A549 (cell line): ENCODE results near the gene MDC1. TPM values are rescaled to one million over a fixed set of nuclear protein-coding genes. Genes with fewer than 3 reads are reported as not detected.

Experiments used
- ATAC-seq, 2 experiments: fragments of 200-7000 bp in 1 of 2; fragments of >200 bp in 1 of 2; cut with Nextera tagmentation in 1 of 2; cut with Tn5 transposase in 1 of 2; 3 replicates each; pipeline versions ENCODE4 v1.8.0 to v1.9.1; 2018 to 2020; ENCODE audit warnings: mild to moderate bottlenecking in 1 of 2, moderate library complexity in 1 of 2
- CTCF ChIA-PET: fragments of 300-600 bp; sonication (Branson Sonifier 250); formaldehyde crosslinking; extraction: SDS; loops from one replicate; lab custom pipeline; 2021; ENCODE audit warnings: antibody characterized with exemption, inconsistent platforms; lab: Yijun Ruan, JAX
- POLR2A ChIA-PET: fragments of 350-600 bp; formaldehyde crosslinking; extraction: SDS; loops from one replicate; lab custom pipeline; 2021; ENCODE audit warnings: antibody characterized with exemption, inconsistent platforms; lab: Yijun Ruan, JAX
- DNase-seq, 2 experiments: peaks; one replicate each; pipeline versions ENCODE4 v3.0.0 to v3.0.0-alpha.2; 2011 to 2016; ENCODE audit warnings: low read depth in 1 of 2, low spot score in 1 of 2
- FAIRE-seq: peaks from 2 replicates; lab custom pipeline; 2011; peaks lifted over from hg19 to GRCh38; lab: Jason Lieb, UNC
- H3K27ac ChIP-seq, 2 experiments: fragments of >200 bp; sonication (Bioruptor Twin); formaldehyde crosslinking; 3 replicates each; pipeline ENCODE4 v1.5.1; 2016 to 2017
- H3K4me1 ChIP-seq: fragments of >200 bp; sonication (Bioruptor Twin); formaldehyde crosslinking; 3 replicates; pipeline ENCODE4 v1.6.1; 2016
- H3K4me2 ChIP-seq: fragments of >200 bp; sonication (Bioruptor Twin); formaldehyde crosslinking; 3 replicates; pipeline ENCODE4 v1.6.1; 2016
- H3K4me3 ChIP-seq: fragments of >200 bp; sonication (Bioruptor Twin); formaldehyde crosslinking; 3 replicates; pipeline ENCODE4 v1.5.1; 2016
- H3K9me3 ChIP-seq: fragments of >200 bp; sonication (Bioruptor Twin); formaldehyde crosslinking; 3 replicates; pipeline ENCODE4 v1.6.1; 2016
- BHLHE40 ChIP-seq: IDR thresholded peaks from 2 replicates; pipeline ENCODE4 v1.6.1; 2012; ENCODE audit warnings: low read depth, low read length, inconsistent platforms
- CHD2 ChIP-seq: fragments of 150-350 bp; IDR thresholded peaks from 2 replicates; pipeline ENCODE4 v1.6.1; 2014; ENCODE audit warnings: low read length; ENCODE audit not compliant: partially characterized antibody
- FOSB ChIP-seq: fragments of 250-450 bp; sonication (Bioruptor Pico); IDR thresholded peaks from 2 replicates; pipeline ENCODE4 v1.5.0; 2020; ENCODE audit warnings: mild to moderate bottlenecking, moderate library complexity
- FOSL2 ChIP-seq, 2 experiments: fragments of 450-650 bp in 1 of 2; fragments of >200 bp in 1 of 2; sonication (Bioruptor Twin) in 1 of 2; formaldehyde crosslinking; IDR thresholded peaks; 2 replicates each; pipeline versions ENCODE4 v1.5.0 to v1.6.1; 2016 to 2020; ENCODE audit warnings: mild to moderate bottlenecking in 1 of 2, moderate library complexity in 1 of 2
- GATA3 ChIP-seq: IDR thresholded peaks from 2 replicates; pipeline ENCODE4 v1.6.1; 2012; ENCODE audit warnings: borderline replicate concordance
- HEYL ChIP-seq: fragments of 250-450 bp; sonication (Bioruptor Pico); IDR thresholded peaks from 2 replicates; pipeline ENCODE4 v1.8.0; 2021; ENCODE audit warnings: mild to moderate bottlenecking, moderate library complexity
- HOXB13 ChIP-seq: fragments of 250-450 bp; sonication (Bioruptor Pico); IDR thresholded peaks from 2 replicates; pipeline ENCODE4 v1.5.0; 2020; ENCODE audit warnings: low read depth, mild to moderate bottlenecking, moderate library complexity
- KDM5A ChIP-seq: fragments of 200-600 bp; sonication (generic); IDR thresholded peaks from 2 replicates; pipeline ENCODE4 v1.6.1; 2016; ENCODE audit warnings: antibody characterized with exemption, mild to moderate bottlenecking
- MAZ ChIP-seq: fragments of 150-350 bp; IDR thresholded peaks from 2 replicates; pipeline ENCODE4 v1.6.1; 2014; ENCODE audit warnings: antibody characterized with exemption, low read depth, low read length, borderline replicate concordance
- MYC ChIP-seq: IDR thresholded peaks from 2 replicates; pipeline ENCODE4 v1.6.1; 2012; ENCODE audit warnings: mild to moderate bottlenecking, inconsistent platforms, low read length, improper control_type of control experiment, borderline replicate concordance
- NFE2L2 ChIP-seq: fragments of 150-350 bp; conservative IDR thresholded peaks from 2 replicates; pipeline ENCODE4 v1.6.1; 2014; ENCODE audit warnings: low read length
- PHF8 ChIP-seq: fragments of 200-600 bp; sonication (generic); IDR thresholded peaks from 2 replicates; pipeline ENCODE4 v1.6.1; 2016; ENCODE audit warnings: low read depth, mild to moderate bottlenecking, antibody characterized with exemption, moderate library complexity, borderline replicate concordance
- RAD21 ChIP-seq, 2 experiments: fragments of >200 bp in 1 of 2; sonication (Bioruptor Twin) in 1 of 2; formaldehyde crosslinking in 1 of 2; IDR thresholded peaks in 1 of 2; conservative IDR thresholded peaks in 1 of 2; 2 replicates in 1 of 2; 3 replicates in 1 of 2; pipeline ENCODE4 v1.6.1; 2012 to 2018; ENCODE audit warnings: inconsistent platforms in 1 of 2
- RFX5 ChIP-seq: fragments of 450-650 bp; IDR thresholded peaks from 2 replicates; pipeline ENCODE4 v1.7.1; 2014; ENCODE audit warnings: antibody characterized with exemption, mild to moderate bottlenecking, moderate library complexity
- RNF2 ChIP-seq: fragments of 200-600 bp; sonication (generic); IDR thresholded peaks from 2 replicates; pipeline ENCODE4 v1.6.1; 2016; ENCODE audit warnings: low read depth, mild to moderate bottlenecking, antibody characterized with exemption, moderate library complexity, borderline replicate concordance
- TFCP2L1 ChIP-seq: fragments of 250-450 bp; sonication (Bioruptor Pico); IDR thresholded peaks from 2 replicates; pipeline ENCODE4 v1.5.0; 2021; ENCODE audit warnings: mild to moderate bottlenecking
- ZFP36 ChIP-seq: fragments of 450-650 bp; IDR thresholded peaks from 2 replicates; pipeline ENCODE4 v1.6.1; 2014; ENCODE audit warnings: borderline replicate concordance; ENCODE audit not compliant: partially characterized antibody
- ZNF302 ChIP-seq: fragments of 250-450 bp; sonication (Bioruptor Pico); IDR thresholded peaks from 2 replicates; pipeline ENCODE4 v1.9.0; 2021; ENCODE audit warnings: inconsistent platforms, mild to moderate bottlenecking, moderate library complexity
- ZSCAN20 ChIP-seq: fragments of 250-450 bp; sonication (Bioruptor Pico); IDR thresholded peaks from 2 replicates; pipeline ENCODE4 v1.8.0; 2022; ENCODE audit warnings: mild to moderate bottlenecking, moderate library complexity
- WGBS: methylation state at CpG from one replicate; pipeline ENCODE4 v1.1.6; 2017; ENCODE audit errors: missing lambda C conversion rate; 5-methylcytosine and 5-hydroxymethylcytosine counted together
- polyA plus RNA-seq, 4 experiments: library from polyadenylated mRNA; depleted of rRNA in 3 of 4; stranded (reverse); fragments of >200 nt; fragmentation: RNase III in 1 of 4; extraction: RNeasy Plus Mini Kit Qiagen cat#74134 plus additional on column Dnase treatment in 1 of 4; gene quantifications; 2 replicates in 3 of 4; 3 replicates in 1 of 4; pipeline ENCODE4 v1.2.3, GENCODE V29; 2011 to 2017
- TF ChIP-seq, protein P1 (sequence below): IDR thresholded peaks from 2 replicates; pipeline ENCODE4 v1.6.1; 2012
- TF ChIP-seq, protein P2 (sequence below): fragments of 250-450 bp; sonication (Bioruptor Pico); IDR thresholded peaks from 2 replicates; pipeline ENCODE4 v1.5.0; 2020; ENCODE audit warnings: low read depth, mild to moderate bottlenecking, moderate library complexity
- TF ChIP-seq, protein P3 (sequence below): fragments of >200 bp; sonication (Bioruptor Twin); formaldehyde crosslinking; IDR thresholded peaks from 3 replicates; pipeline ENCODE4 v1.6.1; 2016

The MDC1 gene
- polyA plus RNA-seq, 2 of the 4 experiments (the other 2 are of a cell fraction) = 8.2 to 16.5 TPM

GRCh38 chr6:30703011-30703410 lies 14.1 kb downstream of the MDC1 start (continued):
- TF ChIP-seq, protein P1, sequence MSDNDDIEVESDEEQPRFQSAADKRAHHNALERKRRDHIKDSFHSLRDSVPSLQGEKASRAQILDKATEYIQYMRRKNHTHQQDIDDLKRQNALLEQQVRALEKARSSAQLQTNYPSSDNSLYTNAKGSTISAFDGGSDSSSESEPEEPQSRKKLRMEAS = no peak
- TF ChIP-seq, protein P2, sequence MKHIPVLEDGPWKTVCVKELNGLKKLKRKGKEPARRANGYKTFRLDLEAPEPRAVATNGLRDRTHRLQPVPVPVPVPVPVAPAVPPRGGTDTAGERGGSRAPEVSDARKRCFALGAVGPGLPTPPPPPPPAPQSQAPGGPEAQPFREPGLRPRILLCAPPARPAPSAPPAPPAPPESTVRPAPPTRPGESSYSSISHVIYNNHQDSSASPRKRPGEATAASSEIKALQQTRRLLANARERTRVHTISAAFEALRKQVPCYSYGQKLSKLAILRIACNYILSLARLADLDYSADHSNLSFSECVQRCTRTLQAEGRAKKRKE (CRISPR knock-in tag) = no peak
- TF ChIP-seq ZSCAN20 (CRISPR knock-in tag) = no peak
- no peak for TF ChIP-seq MYC
- TF ChIP-seq RNF2 = no peak
- TF ChIP-seq FOSL2 (IDR thresholded peaks at IDR 0.05) = no peak
- no peak for TF ChIP-seq FOSL2 (CRISPR knock-in tag; IDR thresholded peaks at IDR 0.05)
- no peak for TF ChIP-seq PHF8
- no peak for TF ChIP-seq ZNF302 (CRISPR knock-in tag)
- no peak for TF ChIP-seq MAZ
- no peak for TF ChIP-seq CHD2
- no peak for TF ChIP-seq FOSB (CRISPR knock-in tag)

- 70% methylated on average over 4 of the region's 4 CpGs for WGBS
- FAIRE-seq (no peak), ATAC-seq (no peak), DNase-seq (no peak)
- no peak overlapping the region for H3K4me3 ChIP-seq
- no peak overlapping the region for H3K4me2 ChIP-seq
- ChIA-PET POLR2A (interaction anchor here (1.0 kb wide), 1 partner anchor 17 kb away, joined by 4 read pairs; the partner anchor contains the start of gene MDC1), CTCF (interaction anchor here (0.9 to 1.2 kb wide), 2 partner anchors 15 to 387 kb away, joined by 3 read pairs; no protein-coding TSS in a partner anchor)
- H3K9me3 ChIP-seq = no peaks in the 10 kb centered on the region
- H3K4me1 ChIP-seq = peaks cover 6% of the 10 kb centered on the region; the same call in 2 of the 3 replicates
- no peak for TF ChIP-seq HOXB13
- no peak for TF ChIP-seq MAZ
- TF ChIP-seq TFCP2L1 = no peak
- TF ChIP-seq BHLHE40 = no peak
- TF ChIP-seq KDM5A = no peak
- TF ChIP-seq HEYL (CRISPR knock-in tag) = no peak
- no peak for TF ChIP-seq ZFP36
- TF ChIP-seq NFE2L2 = no peak
- TF ChIP-seq RAD21 (conservative IDR thresholded peaks at IDR 0.05 in 1 of 2, IDR thresholded peaks at IDR 0.05 in 1 of 2) = no peak
- TF ChIP-seq, protein P1 = no peak
- no peak overlapping the region for H3K27ac ChIP-seq
Measured at GRCh38 chr6:30700340-30700739, 16.7 kb downstream of the MDC1 start.

DNA sequence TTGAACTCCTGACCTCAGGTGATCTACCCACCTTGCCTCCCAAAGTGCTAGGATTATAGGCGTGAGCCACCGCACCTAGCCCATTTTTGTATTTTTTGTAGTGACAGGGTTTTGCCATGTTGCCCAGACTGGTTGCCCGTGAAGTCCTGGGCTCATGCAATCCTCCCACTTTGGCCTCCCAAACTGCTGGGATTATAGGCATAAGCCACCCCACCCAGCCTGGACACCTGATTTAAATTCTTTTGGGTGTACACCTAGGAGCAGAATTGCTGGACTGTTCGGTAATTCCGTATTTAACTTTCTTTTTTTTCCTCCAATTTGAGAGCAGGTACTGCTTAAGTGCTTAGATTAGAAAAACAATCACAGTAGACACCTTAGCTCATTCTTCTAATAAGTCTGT lies 20.6 kb downstream of the MDC1 start:
- Histone ChIP-seq H3K9me3 (no peaks in the 10 kb centered on the region), H3K4me2 (no peak overlapping the region), H3K4me1 (peaks cover 18% of the 10 kb centered on the region), H3K4me3 (no peak overlapping the region), H3K27ac (peak overlapping the region in 1 of 2 experiments; percentile 67; a peak in 1 of 6 replicates)
- CTCF ChIA-PET = interaction anchor here (0.7 to 3.2 kb wide), 3 partner anchors 18 to 166 kb away, joined by 3 to 18 read pairs (median 4); no protein-coding TSS in a partner anchor
- POLR2A ChIA-PET = no interaction called here
- DNase-seq (no peak), FAIRE-seq (no peak), ATAC-seq (no peak)
- TF ChIP-seq, protein P3, sequence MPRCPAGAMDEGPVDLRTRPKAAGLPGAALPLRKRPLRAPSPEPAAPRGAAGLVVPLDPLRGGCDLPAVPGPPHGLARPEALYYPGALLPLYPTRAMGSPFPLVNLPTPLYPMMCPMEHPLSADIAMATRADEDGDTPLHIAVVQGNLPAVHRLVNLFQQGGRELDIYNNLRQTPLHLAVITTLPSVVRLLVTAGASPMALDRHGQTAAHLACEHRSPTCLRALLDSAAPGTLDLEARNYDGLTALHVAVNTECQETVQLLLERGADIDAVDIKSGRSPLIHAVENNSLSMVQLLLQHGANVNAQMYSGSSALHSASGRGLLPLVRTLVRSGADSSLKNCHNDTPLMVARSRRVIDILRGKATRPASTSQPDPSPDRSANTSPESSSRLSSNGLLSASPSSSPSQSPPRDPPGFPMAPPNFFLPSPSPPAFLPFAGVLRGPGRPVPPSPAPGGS = no peak
- TF ChIP-seq RFX5 (no peak), GATA3 (no peak)
- WGBS = 97% methylated on average over 5 of the region's 5 CpGs
